K562 (cell line): ENCODE data around the gene PLCB4.
"Not testable (repeated sequence)": the region's sequence is repeated elsewhere in the genome, so short reads cannot be mapped to it uniquely, and the experiment has no call there.

ENCODE experiments used
- CTCF ChIP-seq, 3 experiments: IDR thresholded peaks in 2 of 3; conservative IDR thresholded peaks in 1 of 3; 2 replicates each; pipeline ENCODE4 v1.5.1; 2011 to 2012; ENCODE audit warnings: low read length in 3 of 3, mild to moderate bottlenecking in 3 of 3, control low read depth in 2 of 3, improper control_type of control experiment in 1 of 3, inconsistent platforms in 1 of 3, low read depth in 1 of 3, mixed read lengths in 1 of 3, moderate library complexity in 1 of 3; ENCODE audit not compliant: insufficient read depth in 2 of 3
- ELF4 ChIP-seq: fragments of 450-650 bp; formaldehyde crosslinking; IDR thresholded peaks from 2 replicates; pipeline ENCODE4 v1.4.0; 2022; ENCODE audit warnings: missing genetic modification characterization
- GATAD2B ChIP-seq: fragments of 450-650 bp; IDR thresholded peaks from 2 replicates; pipeline ENCODE4 v1.6.1; 2017; ENCODE audit warnings: mild to moderate bottlenecking, borderline replicate concordance
- HDAC2 ChIP-seq: fragments of 450-650 bp; IDR thresholded peaks from 2 replicates; pipeline ENCODE4 v1.6.1; 2016; ENCODE audit warnings: mild to moderate bottlenecking
- MAX ChIP-seq: sonication (generic); formaldehyde crosslinking; IDR thresholded peaks from 2 replicates; pipeline ENCODE4 v1.9.0; 2022; ENCODE audit warnings: mild to moderate bottlenecking, missing genetic modification reagents
- NKRF ChIP-seq: fragments of 450-650 bp; IDR thresholded peaks from 2 replicates; pipeline ENCODE4 v1.6.1; 2016; ENCODE audit warnings: borderline replicate concordance
- RCOR1 ChIP-seq, 2 experiments: IDR thresholded peaks; 2 replicates each; pipeline ENCODE4 v1.6.1; 2012; ENCODE audit warnings: low read depth in 2 of 2, low read length in 2 of 2, borderline replicate concordance in 1 of 2, improper control_type of control experiment in 1 of 2
- SMARCE1 ChIP-seq: fragments of 450-650 bp; IDR thresholded peaks from 2 replicates; pipeline ENCODE4 v1.7.1; 2016; ENCODE audit warnings: mild to moderate bottlenecking
- ZBTB40 ChIP-seq, 2 experiments: fragments of 450-650 bp in 1 of 2; sonication (generic) in 1 of 2; formaldehyde crosslinking in 1 of 2; IDR thresholded peaks; 2 replicates each; pipeline versions ENCODE4 v1.7.1 to v1.9.0; 2016 to 2022; ENCODE audit warnings: inconsistent platforms in 1 of 2, mild to moderate bottlenecking in 1 of 2, missing genetic modification reagents in 1 of 2
- ZBTB43 ChIP-seq: sonication (generic); formaldehyde crosslinking; IDR thresholded peaks from 2 replicates; pipeline ENCODE4 v1.8.0; 2023; ENCODE audit warnings: mild to moderate bottlenecking, missing genetic modification reagents

- not testable (repeated sequence) for TF ChIP-seq GATAD2B; MAX (CRISPR knock-in tag); HDAC2; ELF4 (CRISPR knock-in tag); ZBTB40 (IDR thresholded peaks at IDR 0.05); ZBTB40 (CRISPR knock-in tag; IDR thresholded peaks at IDR 0.05); RCOR1 (IDR thresholded peaks at IDR 0.05; ENCODE audit: borderline replicate concordance in 1 of 2, low read depth in 2 of 2, low read length in 2 of 2); CTCF (IDR thresholded peaks at IDR 0.05 in 2 of 3, conservative IDR thresholded peaks at IDR 0.05 in 1 of 3; ENCODE audit: insufficient read depth in 2 of 3, low read depth in 1 of 3, low read length in 3 of 3); SMARCE1; ZBTB43 (CRISPR knock-in tag); NKRF
Measured at GRCh38 chr20:9152139-9152538, 83.3 kb downstream of the PLCB4 start.
